Measurements from ENCODE around the gene HOXD8.

HOXD8 gene

GRCh38 chr2:176099159-176099727 is 30.3 kb upstream of the HOXD8 start:
- no peak for TF ChIP-seq SIN3A (IDR thresholded peaks at IDR 0.05; ENCODE audit: borderline replicate concordance, insufficient read depth, low read length)
- TF ChIP-seq POLR2AphosphoS5 (IDR thresholded peaks at IDR 0.05; ENCODE audit: low read depth, low read length) = no peak
- TF ChIP-seq TAF1 (IDR thresholded peaks at IDR 0.05; ENCODE audit: borderline replicate concordance, insufficient read depth, low read length) = no peak
- TF ChIP-seq REST (IDR thresholded peaks at IDR 0.05; ENCODE audit: insufficient read depth in 1 of 2, low read depth in 2 of 2, low read length in 2 of 2) = no peak
- TF ChIP-seq FOXP2 (optimal IDR thresholded peaks at IDR 0.05; ENCODE audit: borderline replicate concordance, extremely low read depth, extremely low read length, insufficient read depth) = no peak

GRCh38 chr2:176099728-176100546 is 29.6 kb upstream of the HOXD8 start, which contains the start of gene HOXD12:
TSS of gene HOXD12 (plus strand) at chr2:176099795. CDS start at chr2:176099802, 7 bp downstream.
- no peak for TF ChIP-seq TAF1 (IDR thresholded peaks at IDR 0.05; ENCODE audit: borderline replicate concordance, insufficient read depth, low read length)
- no peak for TF ChIP-seq POLR2AphosphoS5 (IDR thresholded peaks at IDR 0.05; ENCODE audit: low read depth, low read length)
- TF ChIP-seq FOXP2 (optimal IDR thresholded peaks at IDR 0.05; ENCODE audit: borderline replicate concordance, extremely low read depth, extremely low read length, insufficient read depth) = no peak

GRCh38 chr2:176100547-176101140 is 28.9 kb upstream of the HOXD8 start:
- no peak for TF ChIP-seq TAF1 (IDR thresholded peaks at IDR 0.05; ENCODE audit: borderline replicate concordance, insufficient read depth, low read length)
- TF ChIP-seq FOXP2 (optimal IDR thresholded peaks at IDR 0.05; ENCODE audit: borderline replicate concordance, extremely low read depth, extremely low read length, insufficient read depth) = no peak

GRCh38 chr2:176101216-176101830 is 28.2 kb upstream of the HOXD8 start:
- TF ChIP-seq REST (IDR thresholded peaks at IDR 0.05; ENCODE audit: insufficient read depth in 1 of 2, low read depth in 2 of 2, low read length in 2 of 2) (no peak), TAF1 (IDR thresholded peaks at IDR 0.05; ENCODE audit: borderline replicate concordance, insufficient read depth, low read length) (no peak), POLR2AphosphoS5 (IDR thresholded peaks at IDR 0.05; ENCODE audit: low read depth, low read length) (no peak)

- no peak for TF ChIP-seq TAF1 (IDR thresholded peaks at IDR 0.05; ENCODE audit: borderline replicate concordance, insufficient read depth, low read length)
- TF ChIP-seq REST (IDR thresholded peaks at IDR 0.05; ENCODE audit: insufficient read depth in 1 of 2, low read depth in 2 of 2, low read length in 2 of 2) = no peak
- TF ChIP-seq SIN3A (IDR thresholded peaks at IDR 0.05; ENCODE audit: borderline replicate concordance, insufficient read depth, low read length) = no peak
- TF ChIP-seq POLR2AphosphoS5 (IDR thresholded peaks at IDR 0.05; ENCODE audit: low read depth, low read length) = no peak
- TF ChIP-seq FOXP2 (optimal IDR thresholded peaks at IDR 0.05; ENCODE audit: borderline replicate concordance, extremely low read depth, extremely low read length, insufficient read depth) = no peak
Observed at GRCh38 chr2:176101842-176102241, 27.7 kb upstream of the HOXD8 start.
